Measurements from ENCODE around the gene ZC2HC1B.

DNA sequence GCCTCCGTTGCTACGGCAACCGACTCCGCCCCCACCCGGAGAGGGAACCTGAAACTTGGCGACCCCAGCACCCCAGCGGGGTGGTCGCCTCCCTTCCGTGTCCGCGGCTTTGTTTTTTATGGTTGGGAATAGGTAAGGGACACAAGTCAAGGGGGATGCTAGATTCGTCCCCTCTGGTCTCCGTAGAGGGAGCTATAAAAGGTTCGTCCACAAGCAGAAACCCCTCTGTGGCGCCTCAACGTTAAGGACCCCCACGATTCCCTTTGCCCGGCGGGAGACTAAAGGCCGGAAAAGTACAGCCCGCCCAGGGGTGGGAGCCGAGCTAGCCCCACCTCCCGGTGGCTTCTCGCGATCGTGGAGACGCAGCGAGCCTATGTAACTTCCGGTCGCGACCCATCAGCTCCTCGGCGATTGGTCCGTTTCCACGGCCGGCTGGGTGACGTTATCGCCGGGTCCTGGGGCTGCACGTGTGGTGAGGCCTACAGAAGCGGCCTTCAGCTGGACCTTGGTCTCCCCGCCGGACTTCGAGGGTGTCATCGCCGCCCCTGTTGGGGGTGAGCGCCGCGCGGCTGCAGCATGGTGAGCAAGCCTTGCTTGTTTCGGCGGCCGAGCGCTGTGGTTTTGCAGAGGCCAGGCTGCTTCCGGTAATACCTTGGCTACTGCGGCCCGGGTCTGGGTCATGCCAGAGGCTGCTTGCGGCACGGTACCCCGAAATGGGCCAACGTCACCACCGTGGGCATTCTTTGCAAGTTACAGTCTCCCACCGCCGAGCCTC, 21.2 kb upstream of the ZC2HC1B start, which contains the start of gene LTV1:
- TF ChIP-seq, protein P1, sequence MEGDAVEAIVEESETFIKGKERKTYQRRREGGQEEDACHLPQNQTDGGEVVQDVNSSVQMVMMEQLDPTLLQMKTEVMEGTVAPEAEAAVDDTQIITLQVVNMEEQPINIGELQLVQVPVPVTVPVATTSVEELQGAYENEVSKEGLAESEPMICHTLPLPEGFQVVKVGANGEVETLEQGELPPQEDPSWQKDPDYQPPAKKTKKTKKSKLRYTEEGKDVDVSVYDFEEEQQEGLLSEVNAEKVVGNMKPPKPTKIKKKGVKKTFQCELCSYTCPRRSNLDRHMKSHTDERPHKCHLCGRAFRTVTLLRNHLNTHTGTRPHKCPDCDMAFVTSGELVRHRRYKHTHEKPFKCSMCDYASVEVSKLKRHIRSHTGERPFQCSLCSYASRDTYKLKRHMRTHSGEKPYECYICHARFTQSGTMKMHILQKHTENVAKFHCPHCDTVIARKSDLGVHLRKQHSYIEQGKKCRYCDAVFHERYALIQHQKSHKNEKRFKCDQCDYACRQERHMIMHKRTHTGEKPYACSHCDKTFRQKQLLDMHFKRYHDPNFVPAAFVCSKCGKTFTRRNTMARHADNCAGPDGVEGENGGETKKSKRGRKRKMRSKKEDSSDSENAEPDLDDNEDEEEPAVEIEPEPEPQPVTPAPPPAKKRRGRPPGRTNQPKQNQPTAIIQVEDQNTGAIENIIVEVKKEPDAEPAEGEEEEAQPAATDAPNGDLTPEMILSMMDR (IDR thresholded peaks at IDR 0.05; ENCODE audit: insufficient read depth, low read length): no peak
- TF ChIP-seq GABPA (IDR thresholded peaks at IDR 0.05; ENCODE audit: low read depth): peak; percentile 63
- no peak for TF ChIP-seq SPI1 (IDR thresholded peaks at IDR 0.05; ENCODE audit: borderline replicate concordance, low read depth)
- TF ChIP-seq POLR2AphosphoS5 (IDR thresholded peaks at IDR 0.05; ENCODE audit: low read depth): peak; percentile 69; the same call in 1 of the 2 replicates
